Breast epithelium (tissue), 3 donors: Measurements from ENCODE around the gene ATRAID.

Source experiments
- POLR2A ChIP-seq: fragments of 450-650 bp; IDR thresholded peaks from one replicate; pipeline ENCODE4 v1.6.1; 2016; ENCODE audit warnings: antibody characterized with exemption, mild to moderate bottlenecking, moderate library complexity
- POLR2AphosphoS5 ChIP-seq, 3 donors: sonication (generic); formaldehyde crosslinking; IDR thresholded peaks; one replicate each; pipeline ENCODE4 v1.6.1; 2017; ENCODE audit warnings: antibody characterized with exemption in 3 of 3
- TF ChIP-seq, protein P1 (sequence below), 3 donors: fragments of 450-650 bp; IDR thresholded peaks; one replicate each; pipeline ENCODE4 v1.5.1; 2016 to 2017; ENCODE audit warnings: antibody characterized with exemption in 3 of 3, mild to moderate bottlenecking in 3 of 3, moderate library complexity in 3 of 3

DNA sequence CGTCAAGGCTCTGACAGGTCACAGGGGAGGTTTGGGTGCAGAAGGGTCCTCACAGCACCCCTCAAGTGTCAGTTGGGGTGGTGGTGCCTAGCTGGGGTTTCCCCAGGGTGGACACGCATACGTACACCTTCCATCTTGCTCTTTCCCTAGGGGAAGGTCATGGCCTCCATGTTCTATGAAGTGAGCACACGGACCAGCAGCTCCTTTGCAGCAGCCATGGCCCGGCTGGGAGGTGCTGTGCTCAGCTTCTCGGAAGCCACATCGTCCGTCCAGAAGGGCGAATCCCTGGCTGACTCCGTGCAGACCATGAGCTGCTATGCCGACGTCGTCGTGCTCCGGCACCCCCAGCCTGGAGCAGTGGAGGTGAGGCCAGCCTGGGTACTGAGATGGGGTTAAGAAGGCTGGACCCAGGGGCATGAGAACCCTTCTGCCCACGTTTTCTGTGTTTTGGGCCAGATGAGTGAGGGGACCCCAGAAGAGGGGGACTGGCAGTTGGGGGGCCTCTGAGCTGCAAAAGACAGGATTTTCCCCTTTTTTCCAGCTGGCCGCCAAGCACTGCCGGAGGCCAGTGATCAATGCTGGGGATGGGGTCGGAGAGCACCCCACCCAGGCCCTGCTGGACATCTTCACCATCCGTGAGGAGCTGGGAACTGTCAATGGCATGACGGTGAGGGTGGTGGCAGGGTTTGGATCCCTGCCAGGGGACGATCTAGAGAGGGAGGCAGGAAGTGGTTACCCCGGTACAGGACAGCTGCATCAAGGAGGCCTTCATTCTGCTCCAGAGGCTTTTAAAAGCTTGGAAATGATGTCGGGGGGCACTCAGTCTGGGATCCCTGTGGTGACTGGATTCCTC is 30.1 kb downstream of the ATRAID start:
- TF ChIP-seq, protein P1, sequence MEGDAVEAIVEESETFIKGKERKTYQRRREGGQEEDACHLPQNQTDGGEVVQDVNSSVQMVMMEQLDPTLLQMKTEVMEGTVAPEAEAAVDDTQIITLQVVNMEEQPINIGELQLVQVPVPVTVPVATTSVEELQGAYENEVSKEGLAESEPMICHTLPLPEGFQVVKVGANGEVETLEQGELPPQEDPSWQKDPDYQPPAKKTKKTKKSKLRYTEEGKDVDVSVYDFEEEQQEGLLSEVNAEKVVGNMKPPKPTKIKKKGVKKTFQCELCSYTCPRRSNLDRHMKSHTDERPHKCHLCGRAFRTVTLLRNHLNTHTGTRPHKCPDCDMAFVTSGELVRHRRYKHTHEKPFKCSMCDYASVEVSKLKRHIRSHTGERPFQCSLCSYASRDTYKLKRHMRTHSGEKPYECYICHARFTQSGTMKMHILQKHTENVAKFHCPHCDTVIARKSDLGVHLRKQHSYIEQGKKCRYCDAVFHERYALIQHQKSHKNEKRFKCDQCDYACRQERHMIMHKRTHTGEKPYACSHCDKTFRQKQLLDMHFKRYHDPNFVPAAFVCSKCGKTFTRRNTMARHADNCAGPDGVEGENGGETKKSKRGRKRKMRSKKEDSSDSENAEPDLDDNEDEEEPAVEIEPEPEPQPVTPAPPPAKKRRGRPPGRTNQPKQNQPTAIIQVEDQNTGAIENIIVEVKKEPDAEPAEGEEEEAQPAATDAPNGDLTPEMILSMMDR (IDR thresholded peaks at IDR 0.05), result no peak
- no peak for TF ChIP-seq POLR2A
- TF ChIP-seq POLR2AphosphoS5 (IDR thresholded peaks at IDR 0.05), result no peak
